Neuronal stem cell (in vitro differentiated cells): ENCODE data around the gene GSAP.

Source experiments
- DNase-seq: peaks from one replicate; pipeline ENCODE4 v3.0.0-alpha.2; 2013; ENCODE audit warnings: low spot score
- H2AFZ ChIP-seq: one replicate; pipeline ENCODE4 v1.6.1; 2013; ENCODE audit warnings: mild to moderate bottlenecking, low read length, inconsistent platforms
- H2AK5ac ChIP-seq: 2 replicates; pipeline ENCODE4 v1.6.1; 2013; ENCODE audit warnings: low read depth, mild to moderate bottlenecking, inconsistent platforms, low read length, moderate library complexity, mixed read lengths
- H2BK120ac ChIP-seq: 2 replicates; pipeline ENCODE4 v1.6.1; 2013; ENCODE audit warnings: low read depth, mild to moderate bottlenecking, inconsistent platforms, low read length, moderate library complexity, mixed read lengths
- H2BK12ac ChIP-seq: one replicate; pipeline ENCODE4 v1.6.1; 2013; ENCODE audit warnings: low read length, inconsistent platforms
- H2BK15ac ChIP-seq: 2 replicates; pipeline ENCODE4 v1.6.1; 2013; ENCODE audit warnings: mild to moderate bottlenecking, low read length, inconsistent platforms, mixed read lengths
- H2BK5ac ChIP-seq: one replicate; pipeline ENCODE4 v1.6.1; 2013; ENCODE audit warnings: inconsistent platforms, mild to moderate bottlenecking, low read length, moderate library complexity
- H3K14ac ChIP-seq: one replicate; pipeline ENCODE4 v1.6.1; 2013; ENCODE audit warnings: low read length, inconsistent platforms
- H3K18ac ChIP-seq: 2 replicates; pipeline ENCODE4 v1.6.1; 2013; ENCODE audit warnings: low read length, inconsistent platforms
- H3K23ac ChIP-seq: 2 replicates; pipeline ENCODE4 v1.6.1; 2013; ENCODE audit warnings: low read depth, mild to moderate bottlenecking, mixed read lengths, low read length, inconsistent platforms; ENCODE audit not compliant: poor library complexity
- H3K27ac ChIP-seq: replicated peaks from 3 replicates; pipeline ENCODE4 v1.5.1; 2013; ENCODE audit warnings: low read length, inconsistent platforms
- H3K27me3 ChIP-seq, 3 experiments: 2 replicates each; pipeline ENCODE4 v1.6.1; 2013; ENCODE audit warnings: low read length in 3 of 3, mild to moderate bottlenecking in 2 of 3, inconsistent platforms in 1 of 3, low read depth in 1 of 3, mixed read lengths in 1 of 3, moderate library complexity in 1 of 3; ENCODE audit not compliant: control insufficient read depth in 3 of 3, insufficient read depth in 3 of 3
- H3K36me3 ChIP-seq, 2 donors: replicated peaks in 1 of 2; 2 replicates each; pipeline ENCODE4 v1.6.1; 2013; ENCODE audit warnings: low read length in 2 of 2; ENCODE audit not compliant: control insufficient read depth in 2 of 2, insufficient read depth in 2 of 2
- H3K4ac ChIP-seq: 2 replicates; pipeline ENCODE4 v1.6.1; 2013; ENCODE audit warnings: inconsistent platforms, mild to moderate bottlenecking, low read length, moderate library complexity
- H3K4me1 ChIP-seq, 2 donors: 1 replicate in 1 of 2; 2 replicates in 1 of 2; pipeline ENCODE4 v1.6.1; 2013; ENCODE audit warnings: low read length in 2 of 2, low read depth in 1 of 2; ENCODE audit not compliant: control insufficient read depth in 2 of 2, insufficient read depth in 1 of 2
- H3K4me2 ChIP-seq: one replicate; pipeline ENCODE4 v1.6.1; 2013; ENCODE audit warnings: mild to moderate bottlenecking, low read length, inconsistent platforms; ENCODE audit not compliant: insufficient read depth, poor library complexity, severe bottlenecking
- H3K4me3 ChIP-seq, 2 donors: 2 replicates each; pipeline ENCODE4 v1.5.1; 2013; ENCODE audit warnings: low read length in 2 of 2, mild to moderate bottlenecking in 2 of 2, inconsistent platforms in 1 of 2, moderate library complexity in 1 of 2
- H3K79me1 ChIP-seq: one replicate; pipeline ENCODE4 v1.6.1; 2013; ENCODE audit warnings: low read depth, mild to moderate bottlenecking, inconsistent platforms, low read length, moderate library complexity
- H3K9ac ChIP-seq: one replicate; pipeline ENCODE4 v1.6.1; 2013; ENCODE audit warnings: mild to moderate bottlenecking, low read depth, low read length, inconsistent platforms; ENCODE audit not compliant: poor library complexity
- H3K9me3 ChIP-seq, 2 donors: replicated peaks in 1 of 2; 2 replicates each; pipeline versions ENCODE3 to v1.6.1; 2013; ENCODE audit warnings: low read length in 2 of 2, mild to moderate bottlenecking in 2 of 2, inconsistent platforms in 1 of 2, low read depth in 1 of 2, mixed read lengths in 1 of 2, moderate library complexity in 1 of 2; ENCODE audit not compliant: control insufficient read depth in 2 of 2, insufficient read depth in 1 of 2
- H4K8ac ChIP-seq: one replicate; pipeline ENCODE4 v1.6.1; 2013; ENCODE audit warnings: low read depth, mild to moderate bottlenecking, inconsistent platforms, low read length, moderate library complexity
- H4K91ac ChIP-seq: one replicate; pipeline ENCODE4 v1.6.1; 2013; ENCODE audit warnings: low read length, low read depth, mild to moderate bottlenecking, inconsistent platforms; ENCODE audit not compliant: poor library complexity
- WGBS, 2 donors: extraction: QIAGEN DNeasy Blood & Tissue Kit; methylation state at CpG; one replicate each; pipeline ENCODE4 v1.1.7; 2013; ENCODE audit warnings: missing lambda C conversion rate in 2 of 2, mixed read lengths in 1 of 2; ENCODE audit not compliant: insufficient read length in 2 of 2, insufficient replicate concordance in 1 of 2; ENCODE audit errors: extremely low coverage in 2 of 2; 5-methylcytosine and 5-hydroxymethylcytosine counted together

The GSAP gene

DNA sequence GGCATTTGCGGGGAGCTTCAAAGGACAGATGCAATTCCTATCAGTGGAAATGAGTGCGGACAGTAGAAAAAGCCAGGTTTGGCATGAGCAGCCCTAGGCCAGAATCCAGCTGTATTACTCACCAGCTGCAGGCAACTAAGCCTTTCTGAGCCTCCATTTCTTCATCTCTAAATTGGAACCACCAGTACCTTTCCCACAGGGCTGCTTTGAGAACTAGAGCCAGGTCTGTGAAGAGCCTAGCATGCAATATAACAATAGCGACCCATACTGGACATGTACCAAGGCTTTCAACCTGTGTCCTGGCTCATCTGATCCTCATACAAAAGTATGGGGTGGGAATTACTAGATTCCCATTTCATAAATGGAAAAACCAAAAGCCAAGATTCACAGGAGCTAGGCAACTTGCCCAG lies 101.0 kb downstream of the GSAP start:
- H2BK120ac ChIP-seq, result no peak overlapping the region
- H4K91ac ChIP-seq, result no peak overlapping the region
- no peak for DNase-seq
- H3K4me3 ChIP-seq, result no peak overlapping the region
- no peak overlapping the region for H2BK5ac ChIP-seq
- no peaks in the 10 kb centered on the region for H3K4me1 ChIP-seq
- H3K14ac ChIP-seq, result no peak overlapping the region
- no peaks in the 10 kb centered on the region for H3K27me3 ChIP-seq
- no peak overlapping the region for H3K23ac ChIP-seq
- H3K27ac ChIP-seq, result no peak overlapping the region
- H3K4ac ChIP-seq, result no peak overlapping the region
- no peak overlapping the region for H2AFZ ChIP-seq
- H2AK5ac ChIP-seq, result no peak overlapping the region
- no peaks in the 10 kb centered on the region for H3K9me3 ChIP-seq
- no peak overlapping the region for H4K8ac ChIP-seq
- no peaks in the 10 kb centered on the region for H3K79me1 ChIP-seq
- no peak overlapping the region for H3K18ac ChIP-seq
- H2BK12ac ChIP-seq, result no peak overlapping the region
- H2BK15ac ChIP-seq, result no peak overlapping the region
- H3K9ac ChIP-seq, result no peak overlapping the region
- WGBS, 2 donors, result no CpG with 5 or more reads among the region's 3 CpGs
- H3K36me3 ChIP-seq, result no peaks in the 10 kb centered on the region
- no peak overlapping the region for H3K4me2 ChIP-seq

DNA sequence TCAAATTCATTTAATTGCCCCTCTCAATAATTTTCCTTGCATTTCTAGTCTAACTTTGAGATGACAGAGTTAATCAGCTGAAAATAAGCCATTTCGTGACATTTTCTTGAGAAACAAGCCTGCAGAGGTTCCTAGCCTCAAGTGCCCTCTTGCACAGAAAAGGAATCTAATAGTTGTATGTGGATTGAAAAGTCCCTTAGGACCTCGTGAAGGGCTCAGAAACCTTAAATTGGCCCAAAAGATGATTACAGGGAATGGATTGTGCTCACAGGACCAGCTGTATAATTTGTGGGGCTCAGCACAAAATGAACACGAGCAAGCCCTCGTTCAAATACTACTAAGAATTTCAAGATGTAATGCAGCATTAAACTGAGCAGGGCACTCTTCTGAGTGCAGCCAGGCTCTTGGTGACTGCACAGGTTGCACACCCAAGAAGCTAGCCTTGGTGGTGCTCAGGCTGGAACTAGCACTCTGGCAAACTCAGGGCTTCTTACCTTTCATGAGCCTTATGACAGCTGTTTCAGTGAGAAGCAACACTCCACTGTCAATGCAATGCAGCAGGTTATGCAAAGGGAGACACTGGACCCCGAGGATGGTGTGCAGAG lies 102.2 kb downstream of the GSAP start:
- Histone ChIP-seq H3K4me1 (no peaks in the 10 kb centered on the region), H3K14ac (no peak overlapping the region), H3K27ac (no peak overlapping the region), H4K91ac (no peak overlapping the region), H2BK120ac (no peak overlapping the region), H3K79me1 (no peaks in the 10 kb centered on the region), H3K4me2 (no peak overlapping the region), H3K18ac (no peak overlapping the region), H3K27me3 (no peaks in the 10 kb centered on the region), H2BK12ac (no peak overlapping the region), H3K23ac (no peak overlapping the region), H2BK15ac (no peak overlapping the region), H3K9me3 (no peaks in the 10 kb centered on the region), H3K36me3 (no peaks in the 10 kb centered on the region), H2AFZ (no peak overlapping the region), H2AK5ac (no peak overlapping the region), H2BK5ac (no peak overlapping the region), H4K8ac (no peak overlapping the region), H3K4me3 (no peak overlapping the region), H3K4ac (no peak overlapping the region), H3K9ac (no peak overlapping the region)
- no peak for DNase-seq
- no CpG with 5 or more reads among the region's 5 CpGs for WGBS, 2 donors

DNA sequence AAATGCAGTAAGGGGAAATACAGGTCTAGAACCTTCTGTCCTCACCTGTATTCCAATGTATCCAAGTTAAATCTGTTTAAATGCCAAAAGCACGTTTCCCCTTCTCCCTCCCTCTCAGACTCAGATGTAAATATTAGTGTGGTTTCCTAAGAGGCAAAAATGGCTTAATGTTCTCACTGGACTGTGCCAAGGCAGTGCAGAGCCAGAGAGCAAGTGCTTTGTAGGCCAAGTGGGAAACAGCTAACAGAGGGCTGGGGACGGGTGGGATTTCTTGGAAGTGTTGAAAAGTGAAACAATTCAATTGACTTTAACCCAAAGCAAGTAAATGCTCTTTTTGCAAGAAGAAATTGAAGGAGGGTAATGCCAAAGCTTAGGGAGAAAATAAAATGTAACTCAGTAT lies 103.1 kb downstream of the GSAP start:
- Histone ChIP-seq H3K4me1 (no peaks in the 10 kb centered on the region), H3K4me2 (no peak overlapping the region), H3K23ac (no peak overlapping the region), H4K8ac (no peak overlapping the region), H2BK15ac (no peak overlapping the region), H3K27ac (no peak overlapping the region), H3K18ac (no peak overlapping the region), H3K36me3 (no peaks in the 10 kb centered on the region), H2BK5ac (no peak overlapping the region), H3K79me1 (no peaks in the 10 kb centered on the region), H2AFZ (no peak overlapping the region), H4K91ac (no peak overlapping the region), H2BK12ac (no peak overlapping the region), H3K9me3 (no peaks in the 10 kb centered on the region), H3K14ac (no peak overlapping the region), H3K9ac (no peak overlapping the region), H3K4me3 (no peak overlapping the region), H2BK120ac (no peak overlapping the region), H3K4ac (no peak overlapping the region), H3K27me3 (no peaks in the 10 kb centered on the region), H2AK5ac (no peak overlapping the region)
- no peak for DNase-seq
- WGBS, 2 donors, result no CpG with 5 or more reads among the region's 2 CpGs

DNA sequence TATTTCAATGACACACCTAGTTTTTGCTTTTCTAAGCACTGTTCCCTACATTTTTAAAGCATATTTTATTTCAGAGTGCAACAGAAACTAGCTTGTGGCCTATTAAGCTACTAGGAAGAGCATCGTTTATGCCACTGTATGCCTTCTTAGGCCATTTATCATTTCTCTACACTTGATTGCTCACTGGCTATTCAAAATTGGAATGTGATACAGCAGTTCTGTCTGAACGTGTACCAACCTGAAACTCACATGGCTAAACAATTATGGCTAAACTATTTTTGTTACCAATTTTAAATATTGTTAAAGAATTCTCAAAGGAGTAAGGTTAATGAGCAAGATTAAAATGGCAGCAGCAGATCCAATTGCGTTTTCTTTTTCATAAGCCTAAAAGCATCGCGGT lies 105.2 kb downstream of the GSAP start:
- no peak overlapping the region for H2BK5ac ChIP-seq
- no peak overlapping the region for H3K27ac ChIP-seq
- no peak overlapping the region for H2AFZ ChIP-seq
- no peak overlapping the region for H2BK15ac ChIP-seq
- H4K91ac ChIP-seq, result no peak overlapping the region
- H3K27me3 ChIP-seq, result no peaks in the 10 kb centered on the region
- H3K23ac ChIP-seq, result no peak overlapping the region
- no peak overlapping the region for H4K8ac ChIP-seq
- H3K18ac ChIP-seq, result no peak overlapping the region
- H3K79me1 ChIP-seq, result no peaks in the 10 kb centered on the region
- H3K9ac ChIP-seq, result no peak overlapping the region
- no peak for DNase-seq
- no CpG with 5 or more reads among the region's 5 CpGs for WGBS, 2 donors
- no peak overlapping the region for H2BK120ac ChIP-seq
- no peak overlapping the region for H3K4ac ChIP-seq
- no peak overlapping the region for H2BK12ac ChIP-seq
- no peaks in the 10 kb centered on the region for H3K4me1 ChIP-seq
- no peak overlapping the region for H2AK5ac ChIP-seq
- no peak overlapping the region for H3K14ac ChIP-seq
- H3K36me3 ChIP-seq, result no peaks in the 10 kb centered on the region
- H3K4me2 ChIP-seq, result no peak overlapping the region
- H3K9me3 ChIP-seq, result peaks cover 0 to 2% of the 10 kb centered on the region in 2 donors
- H3K4me3 ChIP-seq, result no peak overlapping the region
